Central memory CD8-positive, alpha-beta T cell (primary cell): ENCODE measurements around the gene SIRT7.
"Not testable (repeated sequence)": the region's sequence is repeated elsewhere in the genome, so short reads cannot be mapped to it uniquely, and the experiment has no call there.

Source experiments
- ATAC-seq: fragments of 150-1000 bp; cut with Tn5 transposase; replicated peaks from 2 replicates; pipeline ENCODE4 v1.10.0; 2022; ENCODE audit warnings: mild to moderate bottlenecking, moderate FRiP score, moderate number of reproducible peaks; ENCODE audit not compliant: poor library complexity, severe bottlenecking; ENCODE audit errors: extremely low read depth
- DNase-seq, 2 donors: peaks; one replicate each; pipeline ENCODE4 v3.0.0; 2021; ENCODE audit warnings: low spot score in 2 of 2
- H3K27ac Mint-ChIP-seq: one replicate; pipeline ENCODE4 v1.8.0; 2022; ENCODE audit warnings: low read depth, mild to moderate bottlenecking, moderate library complexity, mixed read lengths
- H3K27me3 Mint-ChIP-seq: one replicate; pipeline ENCODE4 v1.8.0; 2022; ENCODE audit warnings: mixed read lengths
- H3K36me3 Mint-ChIP-seq: one replicate; pipeline ENCODE4 v1.8.0; 2022; ENCODE audit warnings: mild to moderate bottlenecking, moderate library complexity, mixed read lengths; ENCODE audit not compliant: insufficient read depth
- H3K4me1 Mint-ChIP-seq: one replicate; pipeline ENCODE4 v1.8.0; 2022; ENCODE audit warnings: mixed read lengths
- H3K4me3 Mint-ChIP-seq: one replicate; pipeline ENCODE4 v1.8.0; 2022; ENCODE audit warnings: mild to moderate bottlenecking, moderate library complexity, mixed read lengths
- H3K9me3 Mint-ChIP-seq: one replicate; pipeline ENCODE4 v1.8.0; 2022; ENCODE audit warnings: mixed read lengths

SIRT7 gene

DNA sequence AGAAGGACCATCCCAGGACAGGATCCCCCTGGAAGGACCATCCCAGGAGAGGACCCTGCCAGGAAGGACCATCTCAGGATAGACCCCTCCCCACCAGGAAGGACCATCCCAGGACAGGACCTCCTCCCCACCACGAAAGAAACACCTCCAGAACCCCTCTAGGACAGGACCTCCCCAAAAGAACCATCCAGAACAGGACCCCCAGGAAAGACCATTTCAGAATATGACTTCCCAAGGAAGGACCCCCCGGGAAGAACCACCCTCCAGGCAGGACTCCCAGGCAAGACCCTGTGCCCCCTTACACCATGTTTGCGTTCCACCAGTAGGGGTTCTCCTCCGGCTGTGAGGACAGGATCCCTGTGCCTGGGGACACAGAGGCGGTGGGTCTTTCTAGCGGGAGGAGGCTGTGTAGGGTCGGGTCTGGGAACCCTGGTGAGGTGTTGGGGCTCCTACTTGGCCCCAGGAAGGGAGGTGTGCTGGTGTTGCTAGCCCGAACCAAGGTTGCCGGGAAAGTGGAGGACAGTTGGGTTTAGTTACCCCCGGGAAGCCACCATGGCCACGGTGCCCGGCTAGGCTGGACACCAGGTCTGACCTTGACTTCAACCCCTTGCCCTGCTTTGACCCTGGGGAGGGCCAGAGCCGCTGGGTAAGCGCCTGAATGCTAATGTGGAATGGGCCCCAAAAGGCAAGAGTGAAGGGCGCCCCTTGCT is 40.8 kb upstream of the SIRT7 start:
- no peaks in the 10 kb centered on the region for H3K9me3 Mint-ChIP-seq
- DNase-seq (no peak), ATAC-seq (no peak)
- H3K4me1 Mint-ChIP-seq, result peaks cover 13% of the 10 kb centered on the region
- peaks cover 41% of the 10 kb centered on the region for H3K27me3 Mint-ChIP-seq
- H3K27ac Mint-ChIP-seq, result no peak overlapping the region
- peak overlapping the region; percentile 65 for H3K4me3 Mint-ChIP-seq
- H3K36me3 Mint-ChIP-seq, result no peaks in the 10 kb centered on the region

DNA sequence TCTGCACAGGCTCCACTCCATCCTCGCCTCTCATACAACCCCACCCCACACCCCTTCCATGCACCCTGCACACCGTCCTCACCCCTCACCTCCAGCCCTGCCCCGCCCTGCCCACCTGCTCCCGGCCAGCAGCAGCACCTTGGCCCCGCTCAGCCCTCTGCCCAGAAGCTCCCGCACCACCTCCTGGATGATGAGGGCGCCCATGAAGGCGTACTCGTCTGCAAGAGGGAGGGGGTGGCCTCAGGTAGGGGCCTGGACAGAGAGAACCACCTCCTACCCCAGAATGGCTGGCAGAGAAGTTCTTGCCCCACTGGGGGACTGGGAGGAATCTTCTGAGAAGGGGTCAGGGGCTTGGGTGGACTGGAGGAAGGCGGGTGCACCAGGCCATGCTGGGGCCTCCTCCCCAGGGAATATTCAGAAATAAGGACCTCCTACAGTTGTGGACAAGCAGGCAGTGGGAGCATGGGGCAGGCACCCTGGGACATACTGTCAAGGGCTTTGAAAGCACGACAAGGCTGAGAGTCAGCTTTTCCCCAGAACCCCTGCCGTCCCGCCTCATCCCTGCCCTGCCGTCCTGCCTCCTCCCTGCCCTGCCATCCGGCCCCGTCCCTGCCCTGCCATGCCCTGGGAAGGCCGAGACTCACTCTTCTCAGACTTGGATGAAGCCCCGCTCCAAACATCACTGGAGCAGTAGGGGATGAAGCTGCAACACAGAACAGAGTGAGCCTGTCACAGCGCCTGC is 39.9 kb upstream of the SIRT7 start:
- peak overlapping the region; percentile 65 for H3K4me3 Mint-ChIP-seq
- no peaks in the 10 kb centered on the region for H3K36me3 Mint-ChIP-seq
- H3K27me3 Mint-ChIP-seq, result peaks cover 32% of the 10 kb centered on the region
- peaks cover 5% of the 10 kb centered on the region for H3K4me1 Mint-ChIP-seq
- H3K9me3 Mint-ChIP-seq, result no peaks in the 10 kb centered on the region
- H3K27ac Mint-ChIP-seq, result no peak overlapping the region
- ATAC-seq (no peak), DNase-seq (no peak)

DNA sequence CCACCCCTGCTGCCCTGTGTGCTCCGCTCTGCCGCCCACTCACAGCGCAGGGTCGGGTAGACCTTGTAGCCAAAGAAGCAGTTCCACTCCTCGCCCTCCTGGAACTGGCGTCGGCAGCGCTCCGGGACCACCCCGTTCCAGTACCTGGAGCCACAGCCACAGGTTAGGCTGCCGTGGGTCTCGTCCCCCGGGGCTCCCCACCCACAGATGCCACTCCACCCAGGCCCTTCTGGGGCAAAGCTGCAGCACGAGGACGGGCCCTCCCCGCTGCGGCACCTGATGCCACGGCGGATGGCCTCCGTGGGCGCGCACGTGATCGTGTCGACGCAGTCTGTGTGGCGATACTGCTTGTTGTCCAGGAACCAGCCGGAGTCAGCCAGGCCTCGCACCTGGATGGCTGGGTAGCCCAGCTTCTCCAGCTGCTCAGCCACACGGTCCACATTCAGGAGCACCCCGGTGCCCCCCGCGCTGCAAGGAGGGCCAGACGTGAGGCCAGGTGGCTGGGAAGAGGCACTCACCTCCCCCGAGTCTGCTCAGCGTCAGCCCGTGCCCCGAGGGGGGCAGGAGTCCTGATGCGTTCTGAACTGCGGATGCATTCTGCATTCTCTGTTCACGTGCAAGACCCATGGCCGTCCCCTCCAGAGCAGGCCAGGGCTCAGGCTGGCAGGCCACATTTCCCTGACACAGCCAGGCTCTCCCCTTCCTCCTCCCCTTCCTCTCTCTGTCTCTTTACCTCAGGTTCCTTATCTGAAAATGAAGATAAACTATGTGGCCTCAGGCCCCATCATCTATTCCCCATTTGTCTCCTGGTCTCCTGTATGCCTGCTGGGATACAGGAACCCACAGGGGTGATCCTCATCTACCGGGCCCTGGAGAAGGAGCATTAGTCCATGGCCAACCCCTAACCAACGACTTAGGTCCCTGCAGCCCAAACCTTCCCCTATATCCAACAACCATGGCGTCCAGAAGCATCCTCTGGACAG is 38.9 kb upstream of the SIRT7 start:
- no peak for DNase-seq
- H3K9me3 Mint-ChIP-seq, result no peaks in the 10 kb centered on the region
- no peaks in the 10 kb centered on the region for H3K36me3 Mint-ChIP-seq
- H3K4me3 Mint-ChIP-seq, result no peak overlapping the region
- peaks cover 22% of the 10 kb centered on the region for H3K27me3 Mint-ChIP-seq
- peaks cover 5% of the 10 kb centered on the region for H3K4me1 Mint-ChIP-seq
- no peak overlapping the region for H3K27ac Mint-ChIP-seq
- no peak for ATAC-seq

DNA sequence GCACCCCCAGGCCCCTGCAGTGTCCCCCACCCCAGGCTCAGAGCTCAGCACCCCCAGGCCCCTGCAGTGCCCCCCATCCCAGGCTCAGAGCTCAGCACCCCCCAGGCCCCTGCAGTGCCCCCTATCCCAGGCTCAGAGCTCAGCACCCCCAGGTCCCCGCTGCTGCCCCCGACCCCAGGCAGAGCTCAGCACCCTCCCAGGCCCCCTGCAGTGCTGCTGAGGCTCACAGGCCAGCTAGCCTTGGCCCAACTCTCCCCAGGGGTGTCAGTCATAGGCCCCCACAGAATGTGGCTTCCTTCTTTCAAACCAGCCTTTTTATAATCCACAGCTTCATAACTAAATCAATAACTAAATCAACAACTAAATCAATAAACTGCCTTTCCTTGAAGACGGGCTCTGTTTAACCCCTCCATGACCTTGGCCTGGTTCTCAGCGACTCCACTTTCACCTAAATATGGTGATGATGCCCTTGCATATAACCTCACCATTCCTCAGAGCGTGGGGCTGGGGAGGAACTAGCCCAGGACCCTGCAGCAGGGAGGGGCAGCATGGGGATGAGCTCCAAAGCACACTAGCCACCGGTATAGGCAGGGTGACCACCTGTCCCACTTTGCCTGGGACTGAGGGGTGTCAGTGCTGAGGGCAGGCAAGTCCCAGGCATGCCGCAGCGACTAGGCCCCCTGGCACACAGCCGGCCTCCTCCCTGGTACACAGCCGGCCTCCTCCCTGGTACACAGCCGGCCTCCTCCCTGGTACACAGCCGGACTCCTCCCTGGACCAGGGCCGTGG is 38.0 kb upstream of the SIRT7 start:
- no peak overlapping the region for H3K4me3 Mint-ChIP-seq
- no peak for ATAC-seq
- H3K27ac Mint-ChIP-seq, result no peak overlapping the region
- peaks cover 5% of the 10 kb centered on the region for H3K4me1 Mint-ChIP-seq
- H3K27me3 Mint-ChIP-seq, result peaks cover 22% of the 10 kb centered on the region
- DNase-seq, result no peak
- H3K9me3 Mint-ChIP-seq, result no peaks in the 10 kb centered on the region
- H3K36me3 Mint-ChIP-seq, result no peaks in the 10 kb centered on the region

DNA sequence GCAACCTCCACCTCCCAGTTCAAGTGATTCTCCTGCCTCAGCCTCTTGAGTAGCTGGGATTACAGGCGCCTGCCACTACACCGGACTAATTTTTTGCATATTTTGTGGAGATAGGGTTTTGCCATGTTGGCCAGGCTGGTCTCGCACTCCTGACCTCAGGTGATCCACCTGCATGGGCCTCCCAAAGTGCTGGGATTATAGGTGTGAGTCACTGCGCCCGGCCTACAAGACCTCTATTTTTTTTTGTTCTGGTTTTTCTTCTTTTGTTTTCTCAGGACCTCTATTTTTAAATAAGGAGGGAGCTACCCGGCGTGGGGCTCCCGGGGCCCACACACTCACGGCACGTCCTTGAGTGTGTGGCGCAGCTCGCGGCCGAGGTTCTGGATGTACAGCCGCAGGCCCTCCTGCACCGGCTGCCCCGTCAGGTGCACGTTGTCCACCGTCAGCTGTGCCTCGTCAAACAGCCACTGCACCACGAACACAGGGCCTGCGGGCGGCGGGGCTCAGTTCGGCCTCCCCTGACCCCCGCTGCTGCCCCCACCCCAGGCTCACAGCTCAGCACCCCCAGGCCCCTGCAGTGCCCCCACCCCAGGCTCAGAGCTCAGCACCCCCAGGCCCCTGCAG is 37.2 kb upstream of the SIRT7 start:
- Mint-ChIP-seq H3K27ac (no peak overlapping the region), H3K9me3 (no peaks in the 10 kb centered on the region), H3K27me3 (peaks cover 22% of the 10 kb centered on the region), H3K4me1 (peaks cover 5% of the 10 kb centered on the region), H3K36me3 (no peaks in the 10 kb centered on the region), H3K4me3 (no peak overlapping the region)
- ATAC-seq (no peak), DNase-seq (no peak)

DNA sequence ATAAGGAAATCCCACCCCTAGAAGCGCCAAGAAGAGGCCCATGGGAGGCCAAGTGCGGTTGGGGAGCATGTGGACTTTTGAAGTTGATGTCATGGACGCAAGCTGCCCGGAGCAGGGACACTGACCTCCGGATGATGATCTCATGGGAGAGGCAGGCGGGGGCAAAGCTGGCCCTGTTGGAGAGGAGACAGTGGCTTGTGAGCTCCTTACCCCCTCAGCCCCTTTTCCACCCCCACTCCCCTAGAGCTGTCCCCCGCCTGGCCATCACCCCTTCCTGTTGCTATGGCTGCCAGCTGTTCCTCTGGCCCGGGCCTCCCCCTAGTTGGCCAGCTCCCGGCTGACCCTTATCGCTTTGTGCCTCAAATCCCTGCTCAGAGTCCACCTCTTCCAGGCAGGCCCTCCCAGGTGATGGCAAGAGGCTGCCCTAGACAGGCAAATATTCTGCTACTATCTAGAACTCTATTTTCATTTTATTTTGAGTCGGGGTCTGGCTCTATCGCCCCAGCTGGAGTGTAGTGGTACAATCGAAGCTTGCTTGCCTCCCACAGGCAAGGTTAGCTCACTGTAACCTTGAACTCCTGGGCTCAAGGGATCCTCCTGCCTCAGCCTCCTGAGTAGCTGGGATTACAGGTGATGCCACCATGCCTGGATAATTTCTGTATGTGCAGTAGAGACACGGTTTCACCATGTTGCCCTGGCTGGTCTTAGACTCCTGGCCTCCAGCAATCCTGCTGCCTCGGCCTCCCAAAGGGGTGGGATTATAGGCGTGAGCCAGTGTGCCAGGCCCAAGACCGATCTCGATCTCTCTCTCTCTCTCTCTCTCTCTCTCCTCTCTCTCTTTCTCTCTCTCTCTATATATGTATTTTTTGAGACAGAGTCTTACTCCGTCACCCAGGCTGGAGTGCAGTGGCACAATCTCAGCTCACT is 36.4 kb upstream of the SIRT7 start:
- H3K4me1 Mint-ChIP-seq, result peaks cover 5% of the 10 kb centered on the region
- no peak for DNase-seq
- no peak overlapping the region for H3K27ac Mint-ChIP-seq
- H3K4me3 Mint-ChIP-seq, result no peak overlapping the region
- peaks cover 22% of the 10 kb centered on the region for H3K27me3 Mint-ChIP-seq
- no peaks in the 10 kb centered on the region for H3K9me3 Mint-ChIP-seq
- peaks cover under 1% of the 10 kb centered on the region for H3K36me3 Mint-ChIP-seq
- no peak for ATAC-seq

DNA sequence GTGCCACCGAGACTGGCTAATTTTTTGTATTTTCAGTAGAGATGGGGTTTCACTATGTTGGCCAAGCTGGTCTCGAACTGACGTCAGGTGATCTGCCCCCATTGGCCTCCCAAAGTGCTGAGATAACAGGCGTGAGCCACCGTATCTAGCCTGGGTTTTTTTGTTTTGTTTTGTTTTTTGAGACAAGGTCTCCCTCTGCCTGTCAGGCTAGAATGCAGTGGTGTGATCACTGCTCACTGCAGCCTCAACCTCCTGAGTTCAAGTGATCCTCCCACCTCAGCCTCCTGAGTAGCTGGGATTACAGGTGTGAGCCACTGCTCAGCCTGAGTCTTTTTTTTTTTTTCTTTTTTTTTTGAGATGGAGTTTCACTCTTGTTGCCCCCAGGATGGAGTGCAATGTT is 35.5 kb upstream of the SIRT7 start:
- H3K27ac Mint-ChIP-seq, H3K4me1 Mint-ChIP-seq, H3K4me3 Mint-ChIP-seq, H3K36me3 Mint-ChIP-seq, H3K9me3 Mint-ChIP-seq, ATAC-seq, DNase-seq: not testable (repeated sequence)
- H3K27me3 Mint-ChIP-seq, result peaks cover 15% of the 10 kb centered on the region

DNA sequence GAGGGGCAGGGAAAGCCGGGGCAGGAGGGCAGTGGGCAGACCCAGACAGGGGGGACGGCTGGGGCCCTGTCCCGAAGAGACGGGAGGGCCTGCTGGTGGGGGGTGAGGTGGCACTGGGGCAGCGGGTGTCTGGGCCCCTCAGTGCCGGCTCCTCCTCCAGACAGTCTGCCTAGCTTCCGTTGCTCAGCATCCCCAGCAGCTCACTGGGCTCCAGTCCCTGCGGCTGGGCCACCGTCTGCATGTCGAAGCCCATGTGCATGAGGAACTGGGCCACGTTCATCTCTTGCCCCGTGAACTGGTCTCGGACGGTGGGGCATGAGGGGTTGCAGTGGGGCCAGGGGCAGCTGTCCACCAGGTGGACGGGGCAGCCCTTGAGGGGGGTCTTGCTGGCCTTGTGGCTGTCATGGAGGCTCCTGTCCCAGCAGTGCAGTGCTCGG is 34.8 kb upstream of the SIRT7 start:
- Mint-ChIP-seq H3K27ac (no peak overlapping the region), H3K27me3 (peaks cover 9% of the 10 kb centered on the region), H3K4me3 (no peak overlapping the region), H3K9me3 (no peaks in the 10 kb centered on the region), H3K36me3 (peaks cover 1% of the 10 kb centered on the region), H3K4me1 (no peaks in the 10 kb centered on the region)
- no peak for ATAC-seq
- DNase-seq, result no peak

DNA sequence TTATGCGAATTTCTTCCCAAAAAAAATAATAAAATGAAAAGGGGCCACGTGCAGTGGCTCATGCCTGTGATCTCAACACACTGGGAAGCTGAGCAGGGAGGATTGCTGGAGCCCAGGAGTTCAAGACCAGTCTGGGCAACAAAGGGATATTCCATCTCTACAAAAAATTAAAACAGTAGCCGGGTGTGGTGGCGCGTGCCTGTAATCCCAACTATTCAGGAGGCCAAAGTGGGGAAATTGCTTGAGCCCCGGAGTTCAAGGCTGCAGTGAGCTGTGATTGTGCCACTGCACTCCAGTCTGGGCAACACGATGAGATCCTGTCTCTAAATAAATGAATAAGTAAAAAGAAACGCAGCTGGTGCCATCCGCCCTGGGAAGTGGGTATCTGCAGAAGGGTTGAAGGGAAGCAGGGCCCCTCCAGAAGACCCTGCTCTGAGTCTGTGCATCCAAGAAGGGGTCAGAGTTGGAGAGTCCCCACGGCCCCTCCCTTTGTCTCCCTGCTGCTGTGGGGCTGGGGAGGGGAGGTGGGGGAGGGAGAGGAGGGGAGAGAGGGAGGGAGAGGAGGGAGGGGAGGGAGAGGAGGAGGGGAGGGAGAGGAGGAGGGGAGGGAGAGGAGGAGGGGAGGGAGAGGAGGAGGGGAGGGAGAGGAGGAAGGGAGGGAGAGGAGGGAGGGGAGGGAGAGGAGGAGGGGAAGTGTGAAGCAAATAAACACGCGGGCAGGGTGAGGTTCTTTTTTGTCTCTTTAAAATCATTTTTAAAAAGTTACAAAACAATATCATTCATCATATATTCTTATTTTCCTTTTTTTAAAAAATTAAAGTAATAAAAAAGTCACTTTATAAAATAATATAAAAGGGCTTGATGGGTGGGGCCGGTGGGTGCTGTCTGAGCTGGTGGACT is 34.1 kb upstream of the SIRT7 start:
- DNase-seq (no peak), ATAC-seq (no peak)
- H3K9me3 Mint-ChIP-seq, result no peaks in the 10 kb centered on the region
- peaks cover 5% of the 10 kb centered on the region for H3K27me3 Mint-ChIP-seq
- no peaks in the 10 kb centered on the region for H3K4me1 Mint-ChIP-seq
- peaks cover 1% of the 10 kb centered on the region for H3K36me3 Mint-ChIP-seq
- H3K27ac Mint-ChIP-seq, result no peak overlapping the region
- H3K4me3 Mint-ChIP-seq, result no peak overlapping the region

DNA sequence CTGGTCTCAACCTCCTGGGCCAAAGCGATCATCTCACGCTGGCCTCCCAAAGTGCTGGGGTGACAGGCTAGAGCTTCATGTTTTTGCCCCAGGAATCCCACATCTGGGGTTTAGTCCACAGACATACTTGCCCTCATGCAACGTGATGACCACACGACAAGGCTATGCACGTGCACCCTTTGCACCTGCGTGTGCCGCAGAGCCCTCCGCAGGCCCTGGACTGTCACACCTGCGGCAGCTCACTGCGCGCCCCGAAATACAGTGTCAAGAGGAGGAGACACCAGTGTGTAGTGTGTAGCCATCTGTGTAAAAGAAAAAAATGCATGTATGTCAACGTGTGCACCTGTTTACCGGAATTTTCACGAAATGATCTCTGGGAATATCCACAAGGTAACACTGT is 32.5 kb upstream of the SIRT7 start:
- ATAC-seq (no peak), DNase-seq (no peak)
- H3K4me1 Mint-ChIP-seq, result no peaks in the 10 kb centered on the region
- peaks cover 8% of the 10 kb centered on the region for H3K27me3 Mint-ChIP-seq
- H3K36me3 Mint-ChIP-seq, result peaks cover 1% of the 10 kb centered on the region
- no peak overlapping the region for H3K27ac Mint-ChIP-seq
- H3K4me3 Mint-ChIP-seq, result no peak overlapping the region
- no peaks in the 10 kb centered on the region for H3K9me3 Mint-ChIP-seq
